HFF-Myc (cell line): ENCODE results near the gene ACTN1.

Source experiments
- DNase-seq: peaks from one replicate; pipeline ENCODE4 v3.0.0-alpha.2; 2011; ENCODE audit warnings: low read depth; ENCODE audit errors: extremely low read depth
- H3K4me3 ChIP-seq: replicated peaks from 2 replicates; pipeline ENCODE4 v1.5.1; 2011; ENCODE audit warnings: low read depth, mild to moderate bottlenecking, control low read depth, low read length
- TF ChIP-seq, protein P1 (sequence below): IDR thresholded peaks from 2 replicates; pipeline ENCODE4 v1.5.1; 2012; ENCODE audit warnings: mild to moderate bottlenecking, low read depth, low read length, control low read depth; ENCODE audit errors: missing control alignments

ACTN1 gene

DNA sequence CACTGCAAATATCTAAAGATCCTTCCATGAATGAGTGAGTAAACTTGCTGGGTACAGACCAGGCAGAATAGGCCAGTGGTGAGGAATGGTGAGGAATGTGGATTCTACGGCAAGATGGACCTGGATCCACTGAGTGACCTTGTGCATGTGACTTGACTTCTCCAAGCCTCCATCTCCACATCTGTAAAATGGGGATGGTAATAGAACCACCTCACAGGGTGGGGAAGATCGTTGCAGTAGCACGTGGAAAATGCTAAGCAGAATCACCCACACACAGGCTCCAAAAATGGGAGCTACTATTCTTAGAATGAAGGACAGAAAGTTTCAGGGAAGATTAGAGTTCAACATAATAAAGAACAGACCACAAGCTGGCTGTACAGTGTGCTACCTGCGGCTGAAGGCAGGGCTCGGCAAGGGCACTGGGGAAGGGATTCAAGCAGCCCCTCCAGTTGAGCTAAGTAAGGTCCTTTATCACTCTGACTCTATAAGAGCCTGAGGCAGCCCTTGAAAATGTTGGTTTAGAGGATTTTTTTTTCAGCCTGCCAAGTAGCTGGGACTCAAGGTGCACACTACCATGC is 47.5 kb downstream of the ACTN1 start:
- H3K4me3 ChIP-seq = no peak overlapping the region
- TF ChIP-seq, protein P1, sequence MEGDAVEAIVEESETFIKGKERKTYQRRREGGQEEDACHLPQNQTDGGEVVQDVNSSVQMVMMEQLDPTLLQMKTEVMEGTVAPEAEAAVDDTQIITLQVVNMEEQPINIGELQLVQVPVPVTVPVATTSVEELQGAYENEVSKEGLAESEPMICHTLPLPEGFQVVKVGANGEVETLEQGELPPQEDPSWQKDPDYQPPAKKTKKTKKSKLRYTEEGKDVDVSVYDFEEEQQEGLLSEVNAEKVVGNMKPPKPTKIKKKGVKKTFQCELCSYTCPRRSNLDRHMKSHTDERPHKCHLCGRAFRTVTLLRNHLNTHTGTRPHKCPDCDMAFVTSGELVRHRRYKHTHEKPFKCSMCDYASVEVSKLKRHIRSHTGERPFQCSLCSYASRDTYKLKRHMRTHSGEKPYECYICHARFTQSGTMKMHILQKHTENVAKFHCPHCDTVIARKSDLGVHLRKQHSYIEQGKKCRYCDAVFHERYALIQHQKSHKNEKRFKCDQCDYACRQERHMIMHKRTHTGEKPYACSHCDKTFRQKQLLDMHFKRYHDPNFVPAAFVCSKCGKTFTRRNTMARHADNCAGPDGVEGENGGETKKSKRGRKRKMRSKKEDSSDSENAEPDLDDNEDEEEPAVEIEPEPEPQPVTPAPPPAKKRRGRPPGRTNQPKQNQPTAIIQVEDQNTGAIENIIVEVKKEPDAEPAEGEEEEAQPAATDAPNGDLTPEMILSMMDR = no peak
- no peak for DNase-seq

DNA sequence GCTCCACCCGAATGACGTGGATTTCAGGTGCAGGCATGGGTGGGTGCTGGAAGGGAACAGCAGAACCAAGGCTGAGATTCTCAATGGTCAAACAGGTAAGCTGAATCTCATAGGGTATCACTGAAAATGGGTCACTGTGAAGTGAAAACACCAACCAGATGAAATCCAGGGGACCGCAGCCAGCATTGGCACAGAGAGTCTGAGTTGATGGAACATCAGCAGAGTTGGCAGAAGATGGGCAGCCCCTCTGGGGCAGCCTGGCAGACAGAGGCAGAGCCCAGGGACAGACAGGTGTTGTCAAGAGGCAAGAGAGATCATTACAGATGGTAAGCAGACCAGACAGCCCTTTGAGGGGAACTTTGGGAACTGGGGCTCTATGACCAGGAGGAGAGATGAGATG is 48.0 kb downstream of the ACTN1 start:
- DNase-seq = no peak
- no peak overlapping the region for H3K4me3 ChIP-seq
- TF ChIP-seq, protein P1 = no peak

DNA sequence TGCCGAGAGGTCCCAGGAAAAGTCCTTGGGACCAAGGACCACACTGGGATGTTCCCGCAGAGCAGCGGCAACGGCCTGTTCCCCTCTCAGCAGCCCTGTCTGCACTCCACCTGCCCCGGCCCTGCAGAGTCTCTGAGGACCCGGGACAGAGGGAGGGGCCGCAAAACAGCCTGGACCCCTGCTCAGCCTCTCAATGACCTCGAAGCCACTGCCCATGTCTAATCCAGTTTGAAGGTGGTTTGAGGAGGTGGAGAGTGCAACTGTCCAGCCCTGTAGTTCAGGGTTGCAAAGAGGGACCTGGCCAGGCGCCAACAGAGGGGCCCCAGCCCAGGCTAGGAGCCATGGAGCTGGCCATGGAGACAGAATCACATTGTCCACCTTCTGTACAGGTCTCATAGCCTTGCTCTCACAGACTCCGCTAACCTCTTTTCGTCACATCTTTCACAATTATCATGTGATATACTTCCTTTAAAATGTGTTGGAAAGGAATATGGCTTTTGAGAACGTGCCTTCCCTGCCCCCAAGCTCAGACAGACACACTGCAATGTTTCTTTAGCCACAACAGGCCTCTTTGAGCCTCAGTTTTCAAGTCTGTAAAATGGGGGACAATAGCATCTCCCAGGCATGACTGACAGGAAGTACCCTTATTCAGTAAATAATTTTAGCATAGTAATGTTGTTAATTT is 49.3 kb downstream of the ACTN1 start:
- no peak overlapping the region for H3K4me3 ChIP-seq
- TF ChIP-seq, protein P1 = no peak
- no peak for DNase-seq

DNA sequence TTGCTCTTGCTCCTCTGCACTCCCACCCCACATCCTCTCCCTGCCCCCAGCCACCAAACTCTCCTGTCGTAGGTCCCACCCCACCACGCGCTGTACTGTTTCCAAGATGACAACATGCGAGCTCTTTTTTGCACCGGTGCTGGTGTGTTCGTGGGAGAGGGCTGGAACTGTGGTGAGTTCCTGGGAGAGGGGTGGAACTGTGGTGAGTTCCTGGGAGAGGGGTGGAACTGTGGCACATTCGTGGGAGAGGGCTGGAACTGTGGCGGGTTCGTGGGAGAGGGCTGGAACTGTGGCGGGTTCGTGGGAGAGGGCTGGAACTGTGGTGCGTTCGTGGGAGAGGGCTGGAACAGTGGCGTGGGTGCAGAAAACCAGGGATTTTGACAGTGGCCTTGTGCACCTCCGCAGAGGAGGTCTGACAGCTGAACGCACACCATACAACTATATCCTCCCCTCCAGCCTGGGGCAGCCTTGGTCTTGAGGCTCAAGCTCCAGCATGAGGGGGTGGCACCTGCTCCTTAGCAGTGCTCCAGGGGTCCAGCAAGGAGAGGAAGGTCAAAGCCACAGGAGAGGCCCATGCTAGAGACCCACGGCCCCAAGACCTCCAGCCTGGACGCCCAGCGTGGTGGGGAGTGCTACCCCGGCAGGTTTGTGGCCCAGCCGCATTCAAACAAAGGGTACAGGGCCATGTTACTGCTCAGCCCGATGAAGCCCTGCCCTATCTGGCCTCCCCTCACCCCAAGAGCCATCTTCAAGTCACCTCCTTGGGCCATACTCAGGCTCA is 50.1 kb downstream of the ACTN1 start:
- TF ChIP-seq, protein P1 = no peak
- DNase-seq = no peak
- H3K4me3 ChIP-seq = no peak overlapping the region

DNA sequence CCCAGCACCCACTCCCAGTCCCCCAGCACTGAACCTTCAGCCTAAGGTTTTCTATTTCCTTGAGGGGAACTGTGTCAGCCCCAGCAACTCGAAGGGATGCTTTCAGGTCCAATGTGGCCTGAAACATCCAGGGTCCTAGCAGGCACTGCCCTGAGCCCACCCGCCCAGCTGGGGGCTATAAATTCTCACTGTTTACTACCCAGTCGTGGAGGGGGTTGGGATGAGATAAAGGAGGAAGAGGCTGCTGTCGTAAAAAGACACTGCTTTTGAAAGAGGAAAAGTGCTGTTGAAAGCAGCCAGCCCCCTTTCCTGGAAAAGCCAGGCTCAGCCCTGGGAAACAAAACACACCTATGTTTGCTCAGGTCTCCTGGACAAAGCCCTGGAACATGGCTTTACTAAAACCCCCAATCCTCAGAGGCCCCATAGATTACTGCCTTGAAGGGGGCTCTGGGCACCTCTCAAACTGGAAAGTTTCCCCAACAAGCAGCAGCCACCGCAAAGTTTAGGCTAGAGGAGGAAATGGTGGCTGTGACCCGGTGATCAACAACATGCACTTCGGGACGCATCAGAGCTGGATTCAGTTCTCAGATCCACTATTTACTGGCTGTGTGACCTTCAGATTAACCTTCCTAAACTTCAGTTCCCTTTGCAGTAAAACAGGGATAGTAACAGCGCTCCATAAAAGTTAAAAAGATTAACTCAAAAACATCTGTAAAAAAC is 51.0 kb downstream of the ACTN1 start:
- H3K4me3 ChIP-seq = no peak overlapping the region
- DNase-seq = no peak
- TF ChIP-seq, protein P1 = no peak

DNA sequence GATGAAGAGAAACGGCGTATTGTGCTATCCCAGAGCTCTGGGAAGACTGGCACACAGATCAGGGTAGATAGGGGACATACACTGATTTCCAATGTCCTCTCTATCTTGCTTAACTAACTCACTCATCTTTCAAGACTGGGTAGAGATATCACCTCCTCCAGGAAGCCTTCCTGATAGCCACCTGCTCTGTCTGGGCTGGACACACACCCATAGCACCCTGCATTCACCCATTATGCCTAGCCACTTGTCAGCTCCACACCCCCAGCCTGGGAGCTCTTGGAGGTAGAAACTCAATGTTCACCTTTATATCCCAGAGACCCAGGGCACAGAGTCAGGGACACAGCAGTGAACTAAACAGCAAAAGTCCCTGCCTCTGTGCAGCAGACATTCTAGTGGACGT is 52.0 kb downstream of the ACTN1 start:
- no peak overlapping the region for H3K4me3 ChIP-seq
- DNase-seq = no peak
- TF ChIP-seq, protein P1 = no peak
